Glomerular visceral epithelial cell (primary cell): ENCODE results near the gene CCDC30.
"Not testable (repeated sequence)": the region's sequence is repeated elsewhere in the genome, so short reads cannot be mapped to it uniquely, and the experiment has no call there.

Experiments
- DNase-seq: peaks from one replicate; pipeline ENCODE4 v3.0.0-alpha.2; 2016; ENCODE audit errors: extremely low spot score

Gene CCDC30

GRCh38 chr1:42657201-42657600 lies 194.1 kb downstream of the CCDC30 start:
- DNase-seq: no peak

- peak; percentile 91 for DNase-seq
These were observed 195.1 kb downstream of the CCDC30 start, which contains the start of gene PPIH for GRCh38 chr1:42657981-42658876. Gene PPIH (plus strand): TSS chr1:42658423. CDS start chr1:42658447, 24 bp downstream.

- DNase-seq: no peak
These were observed 195.8 kb downstream of the CCDC30 start for GRCh38 chr1:42658877-42659337.

DNA sequence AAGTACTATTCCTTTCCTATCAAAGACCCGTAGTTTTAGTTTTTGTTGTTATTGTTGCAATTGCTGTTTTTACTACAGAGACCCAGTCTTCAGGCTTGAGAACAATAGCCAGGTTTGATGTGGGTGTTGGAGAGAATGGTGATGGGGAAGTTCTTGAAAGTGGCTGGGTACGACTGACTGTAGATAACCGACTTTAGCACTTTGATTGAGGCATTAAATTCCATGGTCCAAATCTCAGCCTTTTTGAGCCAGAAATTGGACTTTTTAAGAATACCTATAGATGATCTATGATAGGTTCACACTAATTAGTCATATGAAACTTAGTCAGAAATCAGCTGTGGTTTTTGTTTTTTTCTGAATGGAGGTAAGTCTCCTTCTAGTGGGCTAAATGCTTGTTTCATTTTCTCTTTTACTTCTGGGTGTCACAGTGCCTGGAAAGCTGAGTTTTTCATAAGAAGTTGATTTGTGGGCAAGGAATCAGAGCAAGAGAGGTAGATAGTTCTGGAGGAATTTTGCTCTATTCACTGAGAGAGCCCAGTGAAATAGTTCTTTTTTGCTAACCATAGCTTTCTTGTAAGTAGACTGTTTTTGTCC lies 197.9 kb downstream of the CCDC30 start:
- DNase-seq: no peak

DNA sequence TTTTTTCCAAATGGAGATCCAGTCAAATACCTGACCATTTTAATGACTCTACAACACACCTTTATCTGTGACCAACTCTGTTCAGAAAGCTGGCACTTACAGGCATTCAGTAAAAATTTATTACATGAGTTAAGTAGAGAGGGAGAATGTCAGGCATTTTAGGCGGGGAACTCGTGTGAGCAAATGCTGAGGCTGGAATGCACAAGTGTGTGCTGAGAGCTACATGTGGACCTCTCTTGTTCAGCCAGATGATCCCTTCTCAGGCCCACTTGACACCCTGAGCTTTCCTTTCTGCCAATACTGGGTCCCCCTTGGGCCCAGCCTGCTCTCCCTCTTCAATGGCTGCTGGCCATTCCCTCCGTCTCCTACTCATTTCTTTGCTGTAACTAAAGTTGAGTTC lies 206.8 kb downstream of the CCDC30 start:
- DNase-seq: no peak

- DNase-seq: no peak
These were observed 207.3 kb downstream of the CCDC30 start for GRCh38 chr1:42670425-42670824.

- no peak for DNase-seq
These were observed 211.1 kb downstream of the CCDC30 start for GRCh38 chr1:42674214-42674613.

GRCh38 chr1:42674682-42675081 lies 211.6 kb downstream of the CCDC30 start:
- no peak for DNase-seq

DNA sequence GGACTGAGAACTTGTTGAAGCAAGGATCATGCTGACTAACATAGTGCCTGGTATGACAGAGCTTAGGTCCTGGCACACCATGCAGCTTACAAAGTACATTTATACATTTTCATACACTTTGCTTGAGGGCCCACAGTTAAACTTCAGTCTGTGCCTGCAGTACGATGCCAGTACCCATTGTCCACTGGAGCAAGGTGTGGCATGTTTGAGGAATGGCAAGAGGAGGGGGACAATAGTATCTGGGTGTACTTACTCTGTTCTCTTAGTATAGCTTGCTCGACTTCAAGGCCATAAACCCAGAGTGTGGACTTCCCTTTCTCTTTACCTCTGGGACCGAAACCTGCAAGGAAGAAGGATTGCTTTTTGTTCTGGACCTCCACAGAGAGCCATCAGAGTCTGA lies 212.4 kb downstream of the CCDC30 start:
- no peak for DNase-seq

DNA sequence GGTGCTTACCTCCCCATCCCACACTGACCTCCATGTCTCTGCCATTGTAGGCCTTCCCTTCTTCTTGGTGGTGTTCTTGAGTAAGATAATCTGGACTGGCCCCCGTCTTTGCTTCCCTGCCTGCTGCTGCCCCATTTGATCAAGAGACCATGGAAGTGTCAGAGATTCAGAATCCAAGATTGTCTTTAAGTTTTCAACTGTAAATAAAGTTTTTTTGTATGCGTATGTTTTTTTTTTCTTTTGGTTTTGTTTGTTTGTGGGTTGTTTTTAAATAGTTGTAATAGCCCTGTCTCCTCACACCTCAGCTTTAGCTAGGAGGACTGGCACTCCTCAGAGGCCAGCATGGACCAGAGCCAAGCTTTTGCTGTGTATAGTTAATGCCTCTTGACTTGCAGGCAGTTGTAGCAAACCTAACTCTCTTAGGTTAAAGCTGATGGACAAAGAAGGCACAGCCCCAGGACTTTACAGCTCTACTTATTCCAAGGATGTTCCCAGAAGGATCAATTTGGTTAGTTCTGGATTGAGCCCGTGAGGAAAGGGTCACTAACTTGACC lies 213.5 kb downstream of the CCDC30 start:
- no peak for DNase-seq

GRCh38 chr1:42679364-42679983 lies 216.4 kb downstream of the CCDC30 start:
- no peak for DNase-seq

DNA sequence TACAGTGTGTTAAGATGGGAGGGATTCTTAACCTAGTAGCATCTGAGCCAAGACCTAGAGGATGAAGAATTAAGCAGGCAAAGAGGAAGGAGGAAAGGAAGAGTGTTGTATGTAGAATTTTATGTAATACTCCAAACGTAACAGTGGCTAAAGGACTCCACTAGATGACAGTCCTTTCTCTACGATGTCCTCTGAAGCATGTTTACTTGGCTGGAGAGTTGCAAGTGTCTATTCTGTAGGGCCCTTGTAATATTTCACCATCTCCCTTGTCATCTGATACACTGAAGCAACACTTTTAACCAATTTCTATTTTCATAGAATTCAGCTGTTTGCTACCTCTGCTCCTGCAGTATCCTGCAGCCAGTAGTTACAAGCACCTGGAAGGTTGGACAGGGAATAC lies 217.0 kb downstream of the CCDC30 start:
- DNase-seq: no peak

GRCh38 chr1:42680921-42681683 lies 218.0 kb downstream of the CCDC30 start:
- no peak for DNase-seq

DNA sequence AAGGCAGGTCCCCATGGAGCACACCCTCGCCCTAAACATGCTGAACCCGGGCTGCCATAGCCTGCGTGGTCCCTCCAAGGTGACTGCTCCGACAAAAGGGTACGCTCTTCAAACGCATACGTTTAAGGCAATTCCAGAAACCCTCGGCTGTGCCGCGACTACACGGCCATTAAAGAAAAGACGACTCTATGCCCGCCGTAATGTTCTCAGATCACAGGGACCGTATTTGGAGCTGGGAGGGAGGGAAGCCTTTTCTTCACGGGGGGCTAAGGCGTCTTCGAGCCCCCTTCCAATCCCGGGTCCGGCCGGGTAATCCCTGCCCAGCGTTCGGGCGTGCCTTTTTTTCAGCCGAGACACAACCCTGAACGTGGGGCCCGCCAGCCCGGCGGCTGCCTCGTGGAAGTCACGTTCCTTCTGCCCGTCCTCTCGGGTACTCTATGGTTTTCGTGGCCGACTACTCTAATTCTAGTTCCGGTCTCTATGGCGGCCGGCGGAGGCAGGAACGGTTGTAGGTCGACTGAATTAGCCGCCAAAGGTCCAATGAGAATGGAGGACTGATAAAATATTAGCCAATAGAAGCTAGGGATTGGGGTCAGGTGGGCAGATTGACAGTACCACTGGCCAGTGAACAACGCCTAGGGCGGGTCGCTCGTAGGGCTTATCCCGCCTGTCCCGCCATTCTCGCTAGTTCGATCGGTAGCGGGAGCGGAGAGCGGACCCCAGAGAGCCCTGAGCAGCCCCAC lies 218.8 kb downstream of the CCDC30 start, which contains the start of gene YBX1:
Gene YBX1 (plus strand): TSS at position 678 of the 743 bp plus-strand sequence. CDS start 148 bp downstream, outside the sequence.
- DNase-seq: peak; percentile 99

GRCh38 chr1:42682484-42682738 lies 219.3 kb downstream of the CCDC30 start:
- not testable (repeated sequence) for DNase-seq

- peak; percentile 64 for DNase-seq
These were observed 219.8 kb downstream of the CCDC30 start for GRCh38 chr1:42682739-42683531.

DNA sequence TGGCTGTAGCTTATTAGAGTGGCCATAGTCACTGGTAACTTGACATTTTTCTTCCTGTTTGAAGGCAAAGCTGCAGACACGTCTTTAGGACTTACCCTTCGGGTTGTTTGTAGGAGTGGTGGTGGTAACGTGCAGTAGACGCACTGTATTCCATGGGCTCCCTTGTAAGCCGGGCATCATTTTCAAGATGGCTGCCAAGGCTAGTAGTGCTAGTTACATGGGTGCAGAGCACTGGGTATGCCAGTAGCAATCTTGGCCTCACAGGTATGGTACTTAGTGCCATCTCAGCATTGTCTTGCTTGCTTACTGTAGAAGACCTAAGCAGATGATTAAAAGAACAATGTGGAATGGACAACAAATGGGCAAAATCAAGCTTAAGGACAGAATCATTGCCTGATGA lies 221.1 kb downstream of the CCDC30 start:
- DNase-seq: peak; percentile 20

DNA sequence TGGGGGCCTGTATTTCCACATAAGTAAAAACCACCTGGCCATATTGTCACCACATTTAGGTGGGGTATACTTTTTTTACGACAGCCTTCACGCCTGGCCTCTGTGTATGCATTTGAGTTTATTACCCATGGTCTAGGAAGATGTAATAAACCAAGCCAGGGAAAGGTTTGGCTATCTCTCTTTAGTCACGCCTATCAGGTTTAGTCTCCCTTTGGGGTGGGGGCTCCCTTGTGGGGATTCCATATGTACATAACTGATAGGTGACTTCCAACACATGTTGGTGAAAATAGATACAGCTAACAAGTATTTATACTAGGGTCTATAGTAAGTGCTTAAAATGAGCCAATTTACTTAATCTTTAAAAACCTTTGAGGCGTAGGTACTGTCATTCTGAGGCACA lies 223.3 kb downstream of the CCDC30 start:
- DNase-seq: no peak

DNA sequence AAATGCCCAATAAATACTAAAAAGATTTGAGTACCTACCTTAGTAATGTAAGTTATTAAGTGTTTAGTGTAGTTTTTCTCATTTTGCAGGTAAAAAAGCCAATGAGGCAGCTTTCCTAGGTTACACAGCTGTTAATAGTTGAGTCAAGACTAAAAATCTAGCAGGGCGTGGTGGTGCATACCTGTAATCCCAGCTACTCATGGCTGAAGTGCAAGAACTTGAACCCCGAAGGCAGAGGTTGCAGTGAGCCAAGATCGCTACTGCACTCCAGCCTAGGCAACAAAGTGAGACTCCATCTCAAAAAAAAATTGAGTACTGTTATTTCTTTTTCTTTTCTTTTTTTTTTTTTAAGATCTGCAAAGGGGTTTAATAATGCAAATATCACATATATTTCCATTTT lies 226.8 kb downstream of the CCDC30 start:
- no peak for DNase-seq

DNA sequence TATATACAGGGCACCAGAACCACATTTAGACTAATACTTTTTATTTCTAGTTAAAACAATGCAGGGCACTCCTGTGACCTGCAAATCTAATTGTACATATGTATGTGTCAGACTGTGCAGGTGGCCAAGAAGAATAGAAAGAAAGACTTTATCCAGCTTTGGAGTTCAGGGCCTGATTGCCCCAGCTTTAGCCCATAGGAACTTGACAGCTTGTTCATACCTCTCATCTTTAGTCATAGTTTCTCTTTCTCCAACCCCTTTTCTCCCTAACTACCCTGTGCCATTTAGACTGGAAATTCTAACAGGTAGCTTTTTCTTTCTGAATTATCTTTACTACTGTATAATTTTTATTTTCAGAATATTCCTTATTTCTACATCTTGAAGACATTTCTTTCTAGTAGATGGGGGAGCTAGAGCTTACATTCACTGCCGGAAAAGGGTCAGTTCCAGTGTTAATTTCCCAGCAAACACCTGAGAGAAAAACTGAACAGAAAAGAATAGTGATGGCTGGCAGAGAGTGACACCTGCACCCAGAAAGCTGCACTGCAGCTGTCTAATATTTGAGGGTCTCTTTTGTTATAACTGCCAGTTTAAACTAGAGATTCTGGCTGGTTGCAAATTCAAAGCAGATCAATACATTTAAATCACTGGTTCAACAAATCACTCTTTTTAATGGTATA lies 227.5 kb downstream of the CCDC30 start:
- DNase-seq: peak; percentile 10
